T-helper 9 cell (primary cell): ENCODE results near the gene ZC3H18.

Experiments used
- DNase-seq: peaks from one replicate; pipeline ENCODE4 v3.0.0-alpha.2; 2020
- total RNA-seq, 2 donors: gene quantifications; one replicate each; lab custom pipeline; 2026; lab: John Stamatoyannopoulos, UW

Gene ZC3H18
- total RNA-seq, result 105 to 120 reads per million in 2 donors

DNA sequence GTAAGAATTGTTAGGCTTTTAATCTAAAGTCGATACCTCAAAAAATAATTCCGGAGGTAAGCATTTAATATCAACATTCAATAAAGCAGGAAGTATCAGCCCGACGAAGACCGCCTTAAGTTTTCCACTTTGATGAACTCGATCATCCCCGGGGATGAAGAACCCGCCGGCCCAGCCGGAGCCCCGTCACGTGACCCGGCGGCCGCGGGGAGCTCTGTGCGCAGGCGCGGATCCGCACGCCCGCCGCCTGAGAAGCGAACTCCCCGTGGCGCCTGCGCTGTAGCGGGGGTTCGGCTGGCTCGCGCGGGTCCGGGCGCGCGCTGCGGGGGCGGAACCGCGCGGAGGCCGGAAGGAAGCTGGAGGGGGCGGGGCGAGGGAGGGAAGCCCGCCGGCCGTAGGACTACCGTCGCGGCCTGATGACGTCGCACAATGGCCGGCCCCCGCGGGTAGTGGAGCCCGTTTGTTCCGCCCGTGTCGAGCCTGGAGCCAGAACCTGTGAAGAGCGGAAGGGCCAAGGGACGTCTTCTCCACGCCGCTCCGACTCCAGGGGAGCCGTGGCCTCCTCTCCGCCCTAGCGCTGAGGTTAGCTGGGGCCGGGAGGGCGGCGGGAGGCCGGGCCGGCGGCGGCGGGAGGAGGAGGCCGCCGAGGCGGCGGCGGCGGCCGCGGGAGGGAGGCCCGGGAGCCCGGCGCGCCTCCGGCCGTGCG is at the start of gene ZC3H18:
TSS of gene ZC3H18 (plus strand) at position 419 of the 706 bp plus-strand sequence. CDS start 6,721 bp downstream, outside the sequence.
- DNase-seq, result peak; percentile 99

GRCh38 chr16:88521674-88522073 is 48.5 kb upstream of the ZC3H18 start:
- no peak for DNase-seq

GRCh38 chr16:88522276-88522949 is 47.8 kb upstream of the ZC3H18 start:
- no peak for DNase-seq

DNA sequence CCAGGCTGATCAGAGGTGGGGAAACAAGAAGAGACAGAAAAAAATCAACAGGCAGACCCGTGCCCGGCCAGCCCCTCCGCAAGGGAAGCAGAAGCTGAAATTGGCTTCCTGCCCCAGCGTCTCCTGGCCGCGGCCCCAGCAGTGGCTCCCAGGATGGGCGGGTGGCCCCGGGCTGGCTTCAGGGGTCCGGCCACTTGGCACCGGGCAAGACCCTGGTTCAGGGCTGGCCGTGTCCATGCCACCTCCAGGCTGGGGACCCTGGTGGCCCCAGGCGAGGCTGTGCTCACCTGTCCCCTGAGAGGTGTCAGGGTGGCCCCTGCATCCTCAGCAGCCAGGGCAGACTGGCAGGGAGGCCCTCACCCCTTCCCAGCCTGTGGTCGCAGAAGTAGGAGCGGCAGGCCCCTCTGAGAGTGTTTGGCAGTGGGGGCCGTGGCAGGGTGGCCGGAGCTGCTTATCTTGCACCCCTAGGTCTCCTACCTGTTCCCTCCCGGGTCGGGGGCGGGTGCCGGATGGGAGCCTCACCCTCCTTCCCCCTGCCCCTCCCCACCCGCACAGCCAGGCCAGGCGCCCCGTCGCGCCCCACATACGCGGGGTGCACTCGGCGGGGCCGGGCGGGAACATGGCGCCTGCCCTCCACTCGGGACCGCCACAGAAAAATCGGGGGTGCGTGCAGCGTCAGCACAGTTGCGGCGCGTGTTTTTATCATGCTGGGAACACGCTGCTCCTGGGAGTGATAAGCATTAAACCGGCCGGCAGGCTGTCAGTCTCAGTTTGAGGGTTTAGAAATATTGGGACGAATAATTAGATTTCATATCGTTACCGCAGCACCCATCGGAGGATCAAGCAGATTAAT is 46.7 kb upstream of the ZC3H18 start:
- DNase-seq, result no peak

GRCh38 chr16:88524274-88524972 is 45.8 kb upstream of the ZC3H18 start:
- no peak for DNase-seq

DNA sequence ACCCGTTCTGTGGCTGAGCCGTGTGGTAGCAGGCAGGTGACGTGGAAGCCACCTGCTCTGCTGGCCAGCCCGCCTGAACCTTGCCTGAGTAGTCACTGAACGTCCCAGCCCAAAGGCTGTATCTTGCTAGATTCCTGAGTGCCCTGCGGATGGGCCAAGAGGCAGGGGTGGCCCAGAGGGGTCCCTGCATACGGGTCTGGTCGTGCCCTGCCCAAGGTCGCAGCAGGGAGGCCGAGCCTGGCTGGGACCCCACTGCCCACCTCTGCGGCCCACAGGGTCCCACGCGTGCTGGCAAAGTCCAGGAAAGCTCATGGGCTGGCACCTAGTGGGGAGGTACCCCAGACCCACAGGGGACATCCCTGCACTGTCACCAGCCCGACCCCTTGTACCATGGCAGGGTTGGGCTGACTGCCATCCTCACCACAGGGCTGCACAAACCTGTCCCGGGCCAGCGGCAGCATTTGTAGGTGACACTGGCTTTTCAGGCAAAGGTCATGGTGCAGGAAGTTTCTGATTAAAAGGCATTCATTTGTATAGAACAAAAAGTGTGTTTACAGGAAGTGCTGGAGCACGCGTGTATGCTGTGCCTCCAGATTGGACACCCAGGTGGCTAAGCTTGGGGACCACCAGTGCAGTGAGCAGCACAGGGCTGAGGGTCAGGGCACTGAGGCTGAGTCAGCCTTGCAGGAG is 45.1 kb upstream of the ZC3H18 start:
- DNase-seq, result no peak

- DNase-seq, result no peak
Measured at GRCh38 chr16:88525663-88525990, 44.6 kb upstream of the ZC3H18 start.

- no peak for DNase-seq
Measured at GRCh38 chr16:88526008-88526905, 43.9 kb upstream of the ZC3H18 start.

GRCh38 chr16:88526906-88527185 is 43.4 kb upstream of the ZC3H18 start:
- no peak for DNase-seq

DNA sequence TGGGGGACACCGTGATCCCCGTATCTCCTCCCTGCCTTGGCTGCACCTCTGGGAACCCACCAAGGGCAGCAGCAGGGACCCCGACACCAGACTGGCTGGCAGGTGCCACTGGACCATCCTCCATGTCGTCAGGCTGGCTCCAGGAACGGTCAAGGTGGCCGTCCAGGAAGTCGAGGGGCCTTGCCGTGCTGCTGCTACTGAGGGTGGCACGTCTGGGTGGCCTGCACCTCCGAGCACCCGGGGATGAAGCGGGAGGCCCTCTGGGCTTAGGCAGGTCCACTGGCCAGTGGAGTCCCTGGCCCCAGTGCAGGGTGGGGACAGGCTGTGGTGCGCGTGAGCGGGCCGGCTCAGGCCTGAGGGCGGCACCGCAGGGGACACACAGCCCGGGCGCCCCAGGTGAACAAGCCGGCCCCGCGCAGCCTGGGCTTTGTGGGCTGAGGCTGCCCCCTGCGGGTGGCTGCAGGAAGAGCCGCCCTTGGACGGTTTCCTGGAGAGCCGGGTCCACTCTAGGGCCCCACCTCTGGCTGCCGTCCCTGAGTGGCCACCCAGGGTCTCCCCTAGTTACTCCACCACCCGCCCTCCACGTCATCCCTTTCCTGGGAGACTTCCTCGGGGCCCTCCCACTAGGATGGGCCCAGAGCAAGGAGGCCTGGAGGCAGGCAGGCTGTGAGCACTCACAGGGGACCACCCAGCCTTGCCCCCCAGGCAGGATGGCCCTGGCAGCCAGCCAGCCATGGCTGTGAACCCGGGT is 42.8 kb upstream of the ZC3H18 start:
- DNase-seq, result peak; percentile 54

DNA sequence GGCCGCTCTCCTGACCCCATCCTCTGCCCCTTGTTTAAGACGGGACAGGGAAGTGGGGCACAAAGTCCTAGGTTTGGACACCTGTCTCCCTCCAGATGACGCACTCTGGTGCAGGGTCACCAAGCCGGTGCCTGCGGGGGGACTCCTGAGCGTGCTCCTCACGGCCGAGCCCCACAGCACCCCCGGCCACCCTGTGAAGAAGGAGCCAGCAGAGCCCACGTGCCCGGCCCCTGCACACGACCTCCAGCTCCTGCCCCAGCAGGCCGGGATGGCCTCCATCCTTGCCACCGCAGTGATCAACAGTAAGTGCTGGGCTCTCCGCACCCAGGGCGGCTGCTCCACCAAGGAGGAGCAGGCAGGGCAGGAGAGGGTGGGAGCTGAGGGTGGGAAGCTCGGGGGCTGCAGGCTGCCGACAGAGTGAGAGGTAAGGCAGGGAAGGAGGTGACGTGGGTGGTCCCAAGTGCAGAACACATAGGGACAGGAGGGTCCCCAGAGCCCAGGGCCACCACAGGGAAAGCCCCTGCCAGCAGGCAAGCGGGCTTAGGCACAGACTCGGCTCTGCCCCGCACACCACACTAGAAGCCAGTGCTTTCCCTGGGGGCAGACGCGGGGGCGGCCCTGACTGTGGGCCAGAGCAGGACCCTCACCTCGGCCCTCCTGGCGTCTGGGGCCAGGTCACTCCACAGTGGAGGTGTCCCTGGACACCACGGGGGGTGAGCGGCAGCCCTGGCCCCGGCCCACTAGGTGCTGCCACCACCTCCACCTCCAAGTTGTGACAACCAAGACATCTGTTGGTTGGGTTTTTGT is 42.1 kb upstream of the ZC3H18 start:
- no peak for DNase-seq

DNA sequence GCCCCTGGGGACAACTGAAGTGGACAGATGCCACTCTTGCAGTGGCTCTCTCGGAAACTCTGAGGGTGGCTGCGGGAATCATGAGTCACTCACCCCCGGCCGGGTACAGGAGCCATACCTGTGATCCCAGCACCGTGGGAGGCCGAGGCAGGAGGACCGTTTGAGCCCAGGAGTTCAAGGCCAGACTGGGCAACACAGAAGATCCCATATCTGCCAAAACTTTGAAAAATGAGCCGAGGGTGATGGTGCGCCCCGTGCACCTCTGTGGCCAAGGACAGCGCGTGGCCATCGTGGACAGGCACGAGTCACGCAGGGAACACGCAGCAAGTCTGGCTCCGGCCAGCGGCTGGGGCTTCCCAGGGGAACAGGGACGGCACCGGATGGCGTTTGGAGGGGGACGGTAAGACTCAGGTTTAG is 41.3 kb upstream of the ZC3H18 start:
- no peak for DNase-seq

DNA sequence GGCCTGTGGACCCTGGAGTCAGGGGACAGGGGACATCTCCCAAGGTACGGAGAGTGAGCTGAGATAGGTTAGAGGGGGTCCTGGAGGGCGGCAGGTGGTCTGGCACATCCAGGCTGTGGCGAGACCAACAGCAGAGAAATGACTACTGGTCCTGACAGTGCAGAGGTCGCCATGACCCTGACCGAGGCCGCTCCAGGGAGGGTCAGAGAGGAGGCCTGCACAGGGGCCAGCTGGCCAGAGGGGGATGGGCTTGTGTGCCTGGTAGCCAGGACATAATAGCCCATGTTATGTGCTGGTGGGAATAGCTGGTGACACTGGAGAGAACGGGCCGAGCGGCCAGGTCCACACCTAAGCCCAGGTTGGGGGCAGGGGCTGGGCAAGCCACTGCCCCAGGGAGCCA is 40.6 kb upstream of the ZC3H18 start:
- DNase-seq, result no peak

DNA sequence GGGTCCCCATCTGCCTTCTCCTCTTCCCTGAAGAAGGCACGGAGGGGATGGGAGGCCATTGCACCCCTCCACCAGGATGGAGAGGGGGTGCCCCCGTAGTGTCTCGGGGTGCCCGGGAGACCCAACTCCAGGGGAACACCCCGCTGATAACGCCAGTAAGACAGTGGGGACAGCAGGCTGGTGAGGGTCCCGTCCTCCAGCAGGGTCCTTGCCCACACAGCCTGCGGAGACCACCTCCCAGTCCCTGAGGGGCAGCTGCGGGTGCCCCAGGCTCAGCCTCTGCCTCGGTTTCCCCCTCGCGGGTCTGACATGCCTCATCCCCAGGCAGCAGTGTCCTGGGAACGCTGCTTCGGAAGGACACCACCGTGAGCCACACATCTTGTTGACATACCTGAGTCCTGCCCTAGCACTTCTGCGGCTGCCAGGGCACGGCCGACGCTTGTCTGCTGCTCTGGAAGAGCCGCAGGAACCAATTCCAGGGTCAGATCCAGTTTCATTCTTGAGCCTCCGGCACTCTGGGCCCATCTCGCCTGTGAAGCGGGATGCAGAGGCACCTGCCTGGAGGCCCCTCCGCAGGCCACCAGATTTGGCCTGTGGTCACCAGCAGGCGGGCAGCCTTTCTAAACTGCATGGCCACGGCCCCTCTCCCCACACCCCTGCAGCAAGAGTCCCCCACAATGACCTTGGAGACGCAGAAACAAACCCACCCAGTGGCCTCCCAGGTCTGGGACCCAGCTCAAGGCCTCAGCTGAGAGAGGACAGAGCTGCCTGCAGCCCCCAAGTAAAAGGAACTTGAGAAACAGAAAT is 39.9 kb upstream of the ZC3H18 start:
- DNase-seq, result no peak

- DNase-seq, result no peak
Measured at GRCh38 chr16:88530858-88531203, 39.4 kb upstream of the ZC3H18 start.

- DNase-seq, result no peak
Measured at GRCh38 chr16:88531346-88531745, 38.9 kb upstream of the ZC3H18 start.

DNA sequence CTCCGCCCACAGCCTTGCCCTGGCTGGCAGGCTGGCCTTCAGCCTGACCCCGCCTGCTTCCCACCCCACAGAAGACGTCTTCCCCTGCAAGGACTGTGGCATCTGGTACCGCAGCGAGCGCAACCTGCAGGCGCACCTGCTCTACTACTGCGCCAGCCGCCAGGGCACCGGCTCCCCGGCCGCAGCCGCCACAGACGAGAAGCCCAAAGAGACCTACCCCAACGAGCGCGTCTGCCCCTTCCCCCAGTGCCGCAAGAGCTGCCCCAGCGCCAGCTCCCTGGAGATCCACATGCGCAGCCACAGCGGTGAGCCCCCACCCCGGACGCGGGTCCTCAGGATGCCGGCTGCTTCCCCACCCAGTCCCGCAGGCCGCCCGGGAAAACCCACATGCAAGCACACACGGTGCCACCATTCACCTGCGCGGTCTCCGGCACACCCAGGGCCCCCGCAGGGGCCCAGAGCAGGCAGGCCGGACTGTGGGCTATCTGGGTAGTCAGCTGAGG is 38.2 kb upstream of the ZC3H18 start:
- no peak for DNase-seq

DNA sequence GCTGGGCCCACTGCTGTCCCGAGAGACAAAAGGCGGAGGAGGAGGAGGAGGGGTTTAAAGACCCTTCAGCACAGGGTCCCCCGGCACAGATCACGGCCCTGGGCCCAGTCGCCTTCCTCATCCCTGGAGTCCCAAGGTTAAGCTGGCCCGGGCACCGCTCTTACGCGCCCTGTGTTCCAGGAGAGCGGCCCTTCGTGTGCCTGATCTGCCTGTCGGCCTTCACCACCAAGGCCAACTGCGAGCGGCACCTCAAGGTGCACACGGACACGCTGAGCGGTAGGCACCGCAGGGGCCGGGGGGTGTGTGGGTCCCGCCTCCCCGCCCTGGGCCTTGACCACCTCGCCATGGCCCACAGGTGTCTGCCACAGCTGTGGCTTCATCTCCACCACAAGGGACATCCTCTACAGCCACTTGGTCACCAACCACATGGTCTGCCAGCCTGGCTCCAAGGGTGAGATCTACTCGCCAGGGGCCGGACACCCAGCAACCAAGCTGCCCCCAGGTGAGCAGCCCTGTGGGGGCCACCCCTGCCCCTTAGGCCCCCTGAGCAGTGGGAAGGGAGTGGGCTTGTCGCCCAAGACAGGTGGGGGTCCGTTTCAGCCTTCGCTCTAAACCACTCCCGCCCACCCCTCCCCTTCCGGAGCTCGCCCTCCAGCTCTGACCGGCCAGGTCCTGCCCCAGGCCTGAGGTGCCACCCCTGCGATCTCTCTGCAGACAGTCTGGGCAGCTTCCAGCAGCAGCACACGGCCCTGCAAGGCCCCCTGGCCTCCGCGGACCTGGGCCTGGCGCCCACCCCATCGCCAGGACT is 37.6 kb upstream of the ZC3H18 start:
- DNase-seq, result no peak
